ENCODE measurements around the gene FERMT1. TPM values are rescaled to one million over a fixed set of nuclear protein-coding genes. Genes with fewer than 3 reads are reported as not detected.

The FERMT1 gene
- total and polyA plus RNA-seq, 12 donors: 9.9 to 83.7 (median 32.2) TPM

DNA sequence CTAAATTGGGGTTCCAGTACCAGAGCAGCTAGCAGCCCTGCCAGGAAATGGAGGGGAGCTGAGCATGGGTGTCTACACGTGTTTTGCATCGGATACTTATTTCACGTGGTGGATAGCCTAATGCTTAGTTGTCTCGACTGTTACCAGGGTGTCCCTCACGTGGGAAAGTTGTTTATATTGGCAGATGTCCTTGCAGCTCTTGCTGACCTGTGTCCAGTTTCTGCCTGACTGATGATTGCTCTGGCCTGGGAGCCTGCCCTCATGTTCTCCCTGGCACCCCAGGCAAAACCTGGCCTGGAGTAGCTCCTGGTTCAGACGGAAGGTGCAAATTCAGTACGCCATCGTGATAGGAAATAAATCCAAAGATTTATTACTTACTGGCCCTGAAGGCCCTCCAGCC is 11.8 kb upstream of the FERMT1 start:
- TF ChIP-seq, protein P1, sequence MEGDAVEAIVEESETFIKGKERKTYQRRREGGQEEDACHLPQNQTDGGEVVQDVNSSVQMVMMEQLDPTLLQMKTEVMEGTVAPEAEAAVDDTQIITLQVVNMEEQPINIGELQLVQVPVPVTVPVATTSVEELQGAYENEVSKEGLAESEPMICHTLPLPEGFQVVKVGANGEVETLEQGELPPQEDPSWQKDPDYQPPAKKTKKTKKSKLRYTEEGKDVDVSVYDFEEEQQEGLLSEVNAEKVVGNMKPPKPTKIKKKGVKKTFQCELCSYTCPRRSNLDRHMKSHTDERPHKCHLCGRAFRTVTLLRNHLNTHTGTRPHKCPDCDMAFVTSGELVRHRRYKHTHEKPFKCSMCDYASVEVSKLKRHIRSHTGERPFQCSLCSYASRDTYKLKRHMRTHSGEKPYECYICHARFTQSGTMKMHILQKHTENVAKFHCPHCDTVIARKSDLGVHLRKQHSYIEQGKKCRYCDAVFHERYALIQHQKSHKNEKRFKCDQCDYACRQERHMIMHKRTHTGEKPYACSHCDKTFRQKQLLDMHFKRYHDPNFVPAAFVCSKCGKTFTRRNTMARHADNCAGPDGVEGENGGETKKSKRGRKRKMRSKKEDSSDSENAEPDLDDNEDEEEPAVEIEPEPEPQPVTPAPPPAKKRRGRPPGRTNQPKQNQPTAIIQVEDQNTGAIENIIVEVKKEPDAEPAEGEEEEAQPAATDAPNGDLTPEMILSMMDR (IDR thresholded peaks at IDR 0.05): no peak
- TF ChIP-seq POLR2A (IDR thresholded peaks at IDR 0.05): no peak
- 43 to 59% (median 51%) methylated on average over 8 of the region's 8 CpGs for WGBS, 4 donors
- no peak overlapping the region for H3K4me3 ChIP-seq
- no peaks in the 10 kb centered on the region for H3K4me1 ChIP-seq (replicated peaks in 1 of 2)
- peak in 4 of 7 donors; percentile 19 to 64 (median 29) for DNase-seq
- intact Hi-C loops (cut with DNase I): no loop called here
- no peaks in the 10 kb centered on the region for H3K36me3 ChIP-seq (replicated peaks in 1 of 2)
- no peaks in the 10 kb centered on the region for H3K27me3 ChIP-seq
- H3K27ac ChIP-seq: no peak overlapping the region
- no peaks in the 10 kb centered on the region for H3K9me3 ChIP-seq (replicated peaks in 1 of 3)

DNA sequence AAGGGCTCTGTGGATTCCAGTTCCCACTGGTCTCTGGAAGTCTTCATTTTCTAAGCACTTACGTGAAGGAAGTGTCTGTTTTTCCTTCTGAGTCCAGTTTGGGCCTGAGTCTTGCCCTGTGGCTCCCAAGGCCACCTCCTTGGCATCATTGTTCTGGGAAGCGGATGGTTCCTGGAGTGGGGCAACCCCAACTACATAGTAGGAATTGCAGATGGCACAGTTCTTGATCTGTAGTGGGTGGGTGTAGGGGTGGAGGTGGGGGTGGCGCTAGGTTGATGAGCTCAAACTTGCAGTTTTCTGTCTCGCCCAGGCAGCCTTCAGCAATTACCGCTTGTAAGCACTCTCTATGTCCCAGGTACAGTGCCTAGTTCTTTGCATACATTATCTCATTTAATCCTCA is 7.2 kb upstream of the FERMT1 start:
- Histone ChIP-seq H3K9me3 (replicated peaks in 1 of 3) (no peaks in the 10 kb centered on the region), H3K4me3 (no peak overlapping the region), H3K4me1 (replicated peaks in 1 of 2) (no peaks in the 10 kb centered on the region), H3K27ac (no peak overlapping the region), H3K36me3 (replicated peaks in 1 of 2) (no peaks in the 10 kb centered on the region), H3K27me3 (no peaks in the 10 kb centered on the region)
- no peak for TF ChIP-seq POLR2A (IDR thresholded peaks at IDR 0.05)
- TF ChIP-seq, protein P1 (IDR thresholded peaks at IDR 0.05): no peak
- DNase-seq: no peak
- 86 to 90% (median 90%) methylated on average over 2 to 5 of the region's 5 CpGs for WGBS, 4 donors
- intact Hi-C loops (cut with DNase I): no loop called here

DNA sequence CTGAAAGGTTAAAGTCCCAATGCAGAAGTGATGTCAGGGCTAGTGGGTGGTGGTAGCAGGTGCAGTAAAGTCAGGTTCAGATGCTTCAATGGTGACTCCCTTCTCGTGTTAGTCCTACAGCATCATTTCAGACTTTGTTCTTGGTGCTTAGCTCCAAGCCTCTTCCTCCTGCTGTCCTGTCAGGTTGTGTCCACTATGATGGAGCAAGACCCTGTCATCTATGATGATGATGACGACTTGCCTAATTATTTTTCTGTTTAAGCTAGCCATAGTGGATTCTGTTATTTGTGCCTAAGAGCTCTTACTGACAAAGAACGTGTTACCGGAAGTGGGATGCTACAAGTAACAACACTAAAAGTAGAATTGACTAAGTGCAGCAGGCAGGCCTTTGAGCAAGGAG is 5.0 kb upstream of the FERMT1 start:
- TF ChIP-seq, protein P1 (IDR thresholded peaks at IDR 0.05): no peak
- no peak for TF ChIP-seq POLR2A (IDR thresholded peaks at IDR 0.05)
- 83 to 89% (median 87%) methylated on average over 4 of the region's 4 CpGs for WGBS, 4 donors
- no peak for DNase-seq

DNA sequence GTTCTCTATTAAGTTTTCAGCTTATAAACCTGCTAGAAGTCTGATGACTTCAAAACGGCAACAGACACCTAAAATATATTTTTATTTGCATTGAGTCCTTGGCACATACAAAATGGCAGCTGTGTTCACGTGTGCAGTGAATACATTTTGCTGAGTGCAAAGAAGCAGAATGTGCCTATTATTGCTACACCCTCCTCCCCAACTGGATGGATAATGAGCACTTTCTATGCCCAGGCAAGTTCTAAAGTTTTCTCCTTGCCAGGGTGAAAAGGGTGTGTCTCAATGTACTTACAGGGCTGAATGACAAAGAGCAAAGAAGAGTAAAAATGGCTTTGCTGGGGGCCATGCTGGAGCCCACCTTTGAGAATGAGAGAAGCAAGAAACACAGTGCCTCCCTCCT is 4.0 kb upstream of the FERMT1 start:
- 83 to 89% (median 88%) methylated on average over 2 of the region's 2 CpGs for WGBS, 4 donors
- H3K36me3 ChIP-seq (replicated peaks in 1 of 2): no peaks in the 10 kb centered on the region
- no peaks in the 10 kb centered on the region for H3K27me3 ChIP-seq
- intact Hi-C loops (cut with DNase I): no loop called here
- H3K27ac ChIP-seq: no peak overlapping the region
- no peak overlapping the region for H3K4me3 ChIP-seq
- H3K9me3 ChIP-seq (replicated peaks in 1 of 3): no peaks in the 10 kb centered on the region
- H3K4me1 ChIP-seq (replicated peaks in 1 of 2): peaks cover under 1 to 3% of the 10 kb centered on the region in 2 donors
- no peak for DNase-seq
- no peak for TF ChIP-seq POLR2A (IDR thresholded peaks at IDR 0.05)
- TF ChIP-seq, protein P1 (IDR thresholded peaks at IDR 0.05): no peak

More for the DNA sequence above, 5.0 kb upstream of the FERMT1 start:
- intact Hi-C loops (cut with DNase I): no loop called here
- Histone ChIP-seq H3K4me1 (replicated peaks in 1 of 2) (no peaks in the 10 kb centered on the region), H3K9me3 (replicated peaks in 1 of 3) (no peaks in the 10 kb centered on the region), H3K27ac (no peak overlapping the region), H3K27me3 (no peaks in the 10 kb centered on the region), H3K4me3 (no peak overlapping the region), H3K36me3 (replicated peaks in 1 of 2) (no peaks in the 10 kb centered on the region)

All from adrenal gland (tissue), 12 donors.